ENCODE measurements around the gene KDELR3. TPM values are rescaled to one million over a fixed set of nuclear protein-coding genes. Genes with fewer than 3 reads are reported as not detected.

KDELR3 gene
- total RNA-seq, 3 donors from 2014 or later, result 8.9 to 18.0 (median 14.9) TPM

GRCh38 chr22:38422611-38423511, 45.0 kb upstream of the KDELR3 start:
- Histone ChIP-seq H3K27me3 (no peaks in the 10 kb centered on the region), H3K4me1 (no peaks in the 10 kb centered on the region), H3K4me3 (no peak overlapping the region), H3K9me3 (no peaks in the 10 kb centered on the region), H3K36me3 (no peaks in the 10 kb centered on the region), H3K27ac (no peak overlapping the region)
- intact Hi-C loops (cut with DNase I; ENCODE audit: low total_unique reads), result loop anchor here (10.0 kb wide), 1 partner anchor 1238 kb away; the partner anchor contains the start of gene C1QTNF6
- DNase-seq (ENCODE audit: low spot score in 2 of 2), result no peak
- no peak for TF ChIP-seq CTCF (IDR thresholded peaks at IDR 0.05)
- TF ChIP-seq POLR2AphosphoS5 (IDR thresholded peaks at IDR 0.05), result no peak
- no peak for TF ChIP-seq POLR2A (IDR thresholded peaks at IDR 0.05)

- intact Hi-C loops (cut with DNase I; ENCODE audit: low total_unique reads), result loop anchor here (10.0 kb wide), 1 partner anchor 1239 kb away; the partner anchor contains the start of gene C1QTNF6
- Histone ChIP-seq H3K27ac (peak overlapping the region in 1 of 2 donors; percentile 5), H3K4me3 (no peak overlapping the region), H3K4me1 (no peaks in the 10 kb centered on the region), H3K9me3 (no peaks in the 10 kb centered on the region), H3K27me3 (no peaks in the 10 kb centered on the region), H3K36me3 (no peaks in the 10 kb centered on the region)
- DNase-seq (ENCODE audit: low spot score in 2 of 2), result no peak
- TF ChIP-seq CTCF (IDR thresholded peaks at IDR 0.05) (no peak), POLR2A (IDR thresholded peaks at IDR 0.05) (no peak), POLR2AphosphoS5 (IDR thresholded peaks at IDR 0.05) (no peak)
Observed at GRCh38 chr22:38423512-38424503, 44.1 kb upstream of the KDELR3 start.

- TF ChIP-seq POLR2AphosphoS5 (IDR thresholded peaks at IDR 0.05) (no peak), CTCF (IDR thresholded peaks at IDR 0.05) (no peak), POLR2A (IDR thresholded peaks at IDR 0.05) (no peak)
- no peak for DNase-seq (ENCODE audit: low spot score in 2 of 2)
- Histone ChIP-seq H3K9me3 (no peaks in the 10 kb centered on the region), H3K27ac (no peak overlapping the region), H3K36me3 (no peaks in the 10 kb centered on the region), H3K4me3 (no peak overlapping the region), H3K4me1 (no peaks in the 10 kb centered on the region), H3K27me3 (no peaks in the 10 kb centered on the region)
- intact Hi-C loops (cut with DNase I; ENCODE audit: low total_unique reads), result loop anchor here (10.0 kb wide), 1 partner anchor 1240 kb away; the partner anchor contains the start of gene C1QTNF6
Observed at GRCh38 chr22:38424525-38425080, 43.3 kb upstream of the KDELR3 start.

- Histone ChIP-seq H3K27me3 (no peaks in the 10 kb centered on the region), H3K9me3 (no peaks in the 10 kb centered on the region), H3K36me3 (no peaks in the 10 kb centered on the region), H3K27ac (no peak overlapping the region), H3K4me3 (no peak overlapping the region), H3K4me1 (no peaks in the 10 kb centered on the region)
- DNase-seq (ENCODE audit: low spot score in 2 of 2), result no peak
- TF ChIP-seq POLR2A (IDR thresholded peaks at IDR 0.05) (no peak), POLR2AphosphoS5 (IDR thresholded peaks at IDR 0.05) (no peak), CTCF (IDR thresholded peaks at IDR 0.05) (no peak)
- intact Hi-C loops (cut with DNase I; ENCODE audit: low total_unique reads), result loop anchor here (10.0 kb wide), 1 partner anchor 1242 kb away; the partner anchor contains the start of gene C1QTNF6
Observed at GRCh38 chr22:38426628-38427027, 41.3 kb upstream of the KDELR3 start.

Data from breast epithelium (tissue), 4 donors.